NCI-H2171 (cell line): ENCODE data around the gene ACYP2.
"Not testable (repeated sequence)": the region's sequence is repeated elsewhere in the genome, so short reads cannot be mapped to it uniquely, and the experiment has no call there.

Experiments used
- DNase-seq: peaks from one replicate; lab custom pipeline; 2025; lab: John Stamatoyannopoulos, UW

Gene ACYP2

GRCh38 chr2:54115284-54116137, at the start of gene ACYP2:
Gene ACYP2 (plus strand): TSS chr2:54115615.
- peak; percentile 93 for DNase-seq

GRCh38 chr2:54065891-54066290, 49.5 kb upstream of the ACYP2 start:
- DNase-seq = no peak

- DNase-seq = no peak
These were observed 47.5 kb upstream of the ACYP2 start for GRCh38 chr2:54067851-54068375.

DNA sequence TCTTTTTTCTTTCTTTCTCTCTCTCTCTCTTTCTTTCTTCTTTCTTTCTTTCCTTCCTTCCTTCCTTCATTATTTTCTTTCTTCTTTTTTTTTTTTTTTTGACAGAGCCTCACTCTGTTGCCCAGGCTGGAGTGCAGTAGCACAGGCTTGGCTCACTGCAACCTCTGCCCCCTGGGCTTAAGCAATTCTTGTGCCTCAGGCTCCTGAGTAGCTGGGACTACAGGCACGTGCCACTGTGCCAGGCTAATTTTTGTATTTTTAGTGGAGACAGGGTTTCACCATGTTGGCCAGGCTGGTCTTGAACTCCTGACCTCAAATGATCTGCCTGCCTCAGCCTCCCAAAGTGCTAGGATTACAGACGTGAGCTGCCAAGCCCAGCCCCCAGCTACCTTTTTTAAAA, 42.9 kb upstream of the ACYP2 start:
- DNase-seq = not testable (repeated sequence)

DNA sequence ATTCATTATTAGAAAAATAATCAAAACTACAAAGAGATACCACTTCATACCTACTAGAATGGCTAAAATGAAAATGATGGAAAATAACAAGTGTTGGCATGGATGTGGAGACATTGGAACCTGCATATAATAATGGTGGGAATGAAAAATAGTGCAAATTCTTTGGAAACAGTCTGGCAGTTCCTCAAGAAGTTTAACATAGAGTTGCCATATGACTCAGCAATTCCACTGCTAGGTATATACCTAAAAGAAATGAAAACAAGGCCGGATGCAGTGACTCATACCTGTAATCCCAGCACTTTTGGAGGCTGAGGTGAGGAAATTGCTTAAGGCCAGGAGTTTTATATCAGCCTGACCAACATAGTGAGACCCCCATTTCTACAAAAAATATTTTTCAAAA, 41.6 kb upstream of the ACYP2 start:
- DNase-seq = no peak

DNA sequence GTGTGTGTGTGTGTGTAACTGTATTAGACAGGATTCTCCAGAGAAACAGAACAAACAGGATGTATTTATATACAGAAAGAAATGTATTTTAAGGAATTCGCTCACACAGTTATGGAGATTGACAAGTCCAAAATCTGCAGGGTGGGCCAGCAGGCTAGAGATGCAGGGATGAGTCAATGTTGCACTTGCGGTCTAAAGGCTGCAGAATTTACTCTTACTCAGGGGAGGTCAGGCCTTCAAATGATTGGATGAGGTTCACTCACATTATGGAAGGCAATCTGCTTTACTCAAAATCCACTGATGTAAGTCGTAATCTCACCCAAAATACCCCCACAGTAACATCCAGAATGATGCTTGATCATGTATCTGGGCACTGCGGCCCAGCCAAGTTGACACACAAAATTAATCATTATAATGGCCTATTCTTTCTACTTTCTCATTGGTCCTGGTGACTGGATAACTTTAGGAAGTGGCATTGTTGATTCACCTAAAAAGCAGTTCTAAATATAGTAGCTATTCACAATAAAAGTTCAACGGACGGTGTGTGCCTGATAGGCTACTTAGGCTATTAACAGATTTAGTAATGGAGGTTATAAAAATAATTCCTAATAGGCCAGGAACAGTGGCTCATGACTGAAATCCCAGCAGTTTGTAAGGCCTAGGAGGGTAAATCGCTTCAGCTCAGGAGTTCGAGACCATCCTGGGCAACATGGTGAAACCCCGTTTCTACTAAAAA, 40.6 kb upstream of the ACYP2 start:
- DNase-seq = no peak

GRCh38 chr2:54076586-54076985, 38.8 kb upstream of the ACYP2 start:
- no peak for DNase-seq

- DNase-seq = no peak
These were observed 38.1 kb upstream of the ACYP2 start for GRCh38 chr2:54077088-54077900.

GRCh38 chr2:54079331-54079730, 36.1 kb upstream of the ACYP2 start:
- DNase-seq = no peak

DNA sequence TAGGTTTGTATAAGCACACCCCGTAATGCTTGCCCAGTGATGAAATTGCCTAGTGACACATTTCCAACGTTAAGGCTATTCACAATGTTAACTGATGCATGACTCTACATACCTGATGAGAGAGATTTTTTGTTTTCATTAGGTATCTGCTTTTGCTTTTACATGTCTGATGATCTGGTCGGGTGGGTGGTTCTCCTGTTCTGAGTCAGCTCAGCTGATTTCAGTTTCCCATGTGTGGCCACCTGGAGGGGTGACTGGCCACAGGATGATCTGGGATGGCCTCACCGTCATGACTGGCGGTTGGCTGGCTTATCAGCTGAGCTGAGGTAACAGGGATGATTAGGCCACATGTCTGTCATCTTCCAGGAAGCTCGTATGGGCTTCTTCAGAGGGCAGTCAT, 33.8 kb upstream of the ACYP2 start:
- no peak for DNase-seq

DNA sequence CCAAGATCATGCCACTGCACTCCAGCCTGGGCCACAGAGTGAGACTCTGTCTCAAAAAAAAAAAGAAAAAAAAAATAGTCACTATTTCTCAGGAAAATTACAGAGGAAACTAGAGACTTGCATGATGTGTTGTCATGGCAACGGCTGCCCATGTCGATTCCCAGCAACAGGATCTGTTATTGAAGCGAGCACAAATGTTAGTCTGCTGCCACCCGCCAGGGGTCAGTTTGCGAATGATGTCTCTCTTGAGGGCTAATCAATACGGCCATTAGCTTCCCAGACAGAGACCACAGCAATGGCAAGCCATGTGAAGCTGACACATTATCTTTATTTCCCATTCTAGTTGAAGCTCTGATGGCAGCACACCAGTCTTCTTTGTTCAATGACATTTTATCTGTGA, 32.4 kb upstream of the ACYP2 start:
- no peak for DNase-seq

GRCh38 chr2:54083445-54083844, 32.0 kb upstream of the ACYP2 start:
- no peak for DNase-seq

GRCh38 chr2:54084600-54084999, 30.8 kb upstream of the ACYP2 start:
- DNase-seq = no peak

GRCh38 chr2:54085069-54085468, 30.3 kb upstream of the ACYP2 start:
- no peak for DNase-seq

DNA sequence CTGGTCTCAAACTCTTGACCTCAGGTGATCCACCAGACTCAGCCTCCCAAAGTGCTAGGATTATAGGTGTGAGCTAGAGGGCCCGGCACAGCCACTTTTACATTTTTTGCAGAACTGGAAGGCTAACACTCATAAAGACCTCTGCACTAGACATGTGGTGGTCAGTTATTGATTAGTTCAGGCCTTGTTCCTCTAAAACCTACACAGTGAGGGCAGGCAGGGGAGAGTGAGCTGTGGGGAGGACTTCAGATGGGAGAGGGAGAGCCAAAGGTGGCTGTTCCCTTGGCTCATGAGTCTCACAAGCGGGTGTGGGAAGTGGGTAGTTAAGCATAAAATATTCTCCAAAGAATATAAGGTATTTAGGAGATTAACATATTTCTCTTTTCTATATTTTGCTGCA, 29.3 kb upstream of the ACYP2 start:
- no peak for DNase-seq

DNA sequence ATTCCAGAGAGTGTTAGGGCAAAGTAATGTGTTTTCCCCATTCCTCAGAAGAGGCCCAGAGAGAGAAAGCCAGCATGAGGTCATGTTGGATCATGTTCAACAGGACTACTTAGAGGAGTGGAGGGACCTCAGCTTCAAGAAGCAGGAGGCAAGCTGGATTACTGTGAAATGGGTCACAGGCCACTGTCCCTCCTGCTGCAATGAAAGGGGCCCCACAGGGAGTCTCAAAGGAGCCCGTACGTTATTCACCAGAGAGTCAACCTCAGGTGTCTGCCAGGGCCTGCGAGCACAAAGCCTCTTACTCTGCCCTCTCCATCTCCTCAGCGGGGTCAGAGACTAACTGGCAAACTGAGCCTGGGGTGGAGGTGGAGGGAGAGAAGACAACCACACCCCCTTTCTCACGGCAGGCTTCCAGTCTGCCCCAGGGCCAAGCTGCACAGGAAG, 27.2 kb upstream of the ACYP2 start:
- no peak for DNase-seq

GRCh38 chr2:54088719-54089118, 26.7 kb upstream of the ACYP2 start:
- no peak for DNase-seq

GRCh38 chr2:54090521-54091117, 24.8 kb upstream of the ACYP2 start:
- DNase-seq = no peak

DNA sequence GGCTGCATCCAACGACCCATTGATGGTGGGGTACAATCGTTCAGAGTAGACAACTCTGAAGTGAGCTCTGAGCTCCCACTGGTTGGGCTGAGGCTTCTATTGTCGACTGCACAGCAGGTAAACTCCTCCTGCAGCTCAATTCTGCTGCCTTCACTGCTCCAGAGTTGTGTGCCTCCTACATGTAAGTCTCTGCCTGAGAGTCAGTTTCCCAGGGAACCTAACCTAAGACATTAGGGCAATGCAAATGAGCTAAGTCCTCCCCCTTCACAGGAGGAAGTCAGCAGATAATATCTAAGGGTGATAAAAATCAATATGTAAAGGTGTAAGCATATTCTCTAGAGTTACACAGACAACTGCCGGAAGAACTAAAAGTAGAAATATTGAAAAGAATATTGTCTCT, 22.5 kb upstream of the ACYP2 start:
- DNase-seq = no peak

GRCh38 chr2:54095406-54095805, 20.0 kb upstream of the ACYP2 start:
- DNase-seq = not testable (repeated sequence)

DNA sequence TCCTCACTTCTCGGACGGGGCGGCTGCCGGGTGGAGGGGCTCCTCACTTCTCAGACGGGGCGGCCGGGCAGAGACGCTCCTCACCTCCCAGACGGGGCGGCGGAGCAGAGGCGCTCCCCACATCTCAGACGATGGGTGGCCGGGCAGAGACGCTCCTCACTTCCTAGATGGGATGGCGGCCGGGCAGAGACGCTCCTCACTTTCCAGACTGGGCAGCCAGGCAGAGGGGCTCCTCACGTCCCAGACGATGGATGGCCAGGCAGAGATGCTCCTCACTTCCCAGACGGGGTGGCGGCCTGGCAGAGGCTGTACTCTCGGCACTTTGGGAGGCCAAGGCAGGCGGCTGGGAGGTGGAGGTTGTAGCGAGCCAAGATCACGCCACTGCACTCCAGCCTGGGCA, 19.3 kb upstream of the ACYP2 start:
- DNase-seq = not testable (repeated sequence)

GRCh38 chr2:54097124-54097523, 18.3 kb upstream of the ACYP2 start:
- no peak for DNase-seq
